ENCODE measurements around the gene DVL1.
A peak's percentile ranks its signal among the peaks of the same experiment; 100 is the strongest.

The DVL1 gene

DNA sequence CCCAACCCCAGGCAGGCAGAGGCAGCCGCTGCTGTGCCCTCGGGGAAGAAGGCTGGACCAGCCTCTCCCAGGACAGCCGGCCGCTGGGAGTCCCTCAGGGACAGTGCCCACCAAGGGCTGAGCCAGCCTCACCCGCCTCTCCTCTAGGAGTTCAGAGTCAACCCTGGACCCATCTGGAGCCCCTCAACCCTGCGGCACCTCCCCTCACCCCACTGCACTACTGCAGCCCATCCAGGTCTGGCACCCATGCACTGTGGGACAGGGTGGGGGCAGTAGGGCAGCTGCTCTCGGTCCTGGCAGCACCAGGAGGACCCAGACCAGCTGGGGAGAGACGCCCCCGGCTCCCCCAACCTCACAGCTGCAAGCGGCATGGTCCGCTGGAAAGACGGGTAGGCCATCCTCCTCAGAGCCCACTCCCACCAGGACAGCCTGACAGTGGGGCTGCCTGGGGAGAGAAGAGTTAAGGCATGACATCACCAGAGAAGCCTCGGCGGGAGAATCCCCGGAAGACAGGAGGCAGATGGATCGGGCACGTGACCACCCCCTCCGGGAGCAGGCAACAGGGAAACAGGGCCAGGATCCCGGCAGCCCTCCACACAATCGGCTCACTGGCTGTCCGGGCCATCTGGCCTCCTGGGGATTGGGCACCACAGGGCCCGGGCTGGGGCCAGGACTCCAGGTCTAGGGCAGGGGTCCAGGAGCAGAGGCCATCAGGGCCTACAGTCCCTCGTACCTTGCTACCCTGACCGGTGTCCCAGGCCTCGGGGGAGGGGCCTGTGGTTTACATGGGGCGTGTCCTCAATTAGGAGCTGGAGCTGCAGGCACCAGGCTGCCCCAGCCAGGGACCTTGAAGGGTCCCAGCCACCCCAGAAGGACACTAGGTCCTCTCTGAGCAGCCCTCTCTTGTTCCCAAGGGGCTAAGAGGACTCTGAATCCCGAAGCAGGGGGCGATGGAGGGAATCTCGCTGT, 44.6 kb downstream of the DVL1 start:
- no peaks in the 10 kb centered on the region for H3K9me3 ChIP-seq (ENCODE audit: severe bottlenecking)
- TF ChIP-seq, protein P1, sequence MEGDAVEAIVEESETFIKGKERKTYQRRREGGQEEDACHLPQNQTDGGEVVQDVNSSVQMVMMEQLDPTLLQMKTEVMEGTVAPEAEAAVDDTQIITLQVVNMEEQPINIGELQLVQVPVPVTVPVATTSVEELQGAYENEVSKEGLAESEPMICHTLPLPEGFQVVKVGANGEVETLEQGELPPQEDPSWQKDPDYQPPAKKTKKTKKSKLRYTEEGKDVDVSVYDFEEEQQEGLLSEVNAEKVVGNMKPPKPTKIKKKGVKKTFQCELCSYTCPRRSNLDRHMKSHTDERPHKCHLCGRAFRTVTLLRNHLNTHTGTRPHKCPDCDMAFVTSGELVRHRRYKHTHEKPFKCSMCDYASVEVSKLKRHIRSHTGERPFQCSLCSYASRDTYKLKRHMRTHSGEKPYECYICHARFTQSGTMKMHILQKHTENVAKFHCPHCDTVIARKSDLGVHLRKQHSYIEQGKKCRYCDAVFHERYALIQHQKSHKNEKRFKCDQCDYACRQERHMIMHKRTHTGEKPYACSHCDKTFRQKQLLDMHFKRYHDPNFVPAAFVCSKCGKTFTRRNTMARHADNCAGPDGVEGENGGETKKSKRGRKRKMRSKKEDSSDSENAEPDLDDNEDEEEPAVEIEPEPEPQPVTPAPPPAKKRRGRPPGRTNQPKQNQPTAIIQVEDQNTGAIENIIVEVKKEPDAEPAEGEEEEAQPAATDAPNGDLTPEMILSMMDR (IDR thresholded peaks at IDR 0.05; ENCODE audit: low read depth, low read length): 0 out of 2 replicates have a peak, but pooled peaks have one; percentile 5
- H3K36me3 ChIP-seq: peaks cover 28% of the 10 kb centered on the region
- H3K27me3 ChIP-seq (ENCODE audit: insufficient read depth, low read depth, severe bottlenecking): no peaks in the 10 kb centered on the region
- peak overlapping the region; percentile 99 for H3K27ac ChIP-seq
- peak overlapping the region; percentile 97 for H3K4me3 ChIP-seq (ENCODE audit: low read depth, low read length)
- DNase-seq: peak; percentile 97

DNA sequence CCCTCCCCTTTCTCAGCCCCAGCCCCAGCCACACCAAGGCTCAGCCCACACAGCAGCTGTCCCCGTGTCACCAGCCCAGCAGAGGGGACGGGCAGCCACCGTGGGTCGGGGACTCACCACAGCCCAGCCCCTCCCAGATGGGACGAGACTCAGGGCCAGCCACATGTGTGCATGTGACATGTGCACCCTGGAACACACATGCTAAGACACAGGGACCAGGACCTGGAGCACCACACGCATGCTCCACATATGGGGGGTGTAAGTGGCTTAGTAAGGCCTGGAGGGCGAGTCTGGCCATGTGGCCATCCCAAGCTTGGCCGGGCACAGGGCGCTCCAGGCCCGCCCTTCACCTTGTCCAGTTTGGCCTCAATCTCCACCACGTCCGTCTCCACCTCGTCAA, 45.5 kb downstream of the DVL1 start:
- Histone ChIP-seq H3K27ac (peak overlapping the region; percentile 99), H3K4me3 (ENCODE audit: low read depth, low read length) (peak overlapping the region; percentile 97), H3K27me3 (ENCODE audit: insufficient read depth, low read depth, severe bottlenecking) (no peaks in the 10 kb centered on the region), H3K9me3 (ENCODE audit: severe bottlenecking) (no peaks in the 10 kb centered on the region), H3K36me3 (peaks cover 24% of the 10 kb centered on the region)
- DNase-seq: peak; percentile 71
- TF ChIP-seq, protein P1 (IDR thresholded peaks at IDR 0.05; ENCODE audit: low read depth, low read length): no peak

DNA sequence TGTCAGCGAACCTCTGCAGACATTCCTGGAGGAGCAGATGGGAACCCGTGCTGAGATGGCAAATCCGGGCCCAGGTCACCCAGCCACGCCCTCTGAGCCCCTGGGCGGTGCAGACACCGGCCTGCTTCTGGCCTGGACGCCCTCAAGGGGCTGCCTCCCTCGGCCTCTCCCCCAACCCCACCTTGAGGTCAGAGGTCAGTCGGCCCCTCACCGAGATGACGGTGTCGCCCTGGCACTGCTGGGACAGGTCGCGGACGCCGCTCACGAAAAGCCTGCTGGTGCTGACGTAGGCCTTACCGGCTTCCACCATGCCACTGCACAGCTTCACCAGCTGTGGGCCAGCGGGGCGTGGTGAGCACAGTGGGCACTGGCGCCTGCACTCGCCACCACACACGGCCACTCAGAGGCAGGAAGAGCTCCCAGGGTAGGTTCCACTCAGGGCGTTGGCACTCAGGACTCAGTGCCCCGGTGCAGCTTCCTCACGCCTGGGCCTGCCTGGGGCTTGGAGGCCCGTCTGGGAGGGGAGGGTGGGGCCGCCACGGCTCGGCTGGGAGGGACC, 46.2 kb downstream of the DVL1 start:
- DNase-seq: peak; percentile 92
- H3K36me3 ChIP-seq: peaks cover 23% of the 10 kb centered on the region
- H3K4me3 ChIP-seq (ENCODE audit: low read depth, low read length): peak overlapping the region; percentile 97
- peak overlapping the region; percentile 99 for H3K27ac ChIP-seq
- TF ChIP-seq, protein P1 (IDR thresholded peaks at IDR 0.05; ENCODE audit: low read depth, low read length): no peak
- no peaks in the 10 kb centered on the region for H3K9me3 ChIP-seq (ENCODE audit: severe bottlenecking)
- no peaks in the 10 kb centered on the region for H3K27me3 ChIP-seq (ENCODE audit: insufficient read depth, low read depth, severe bottlenecking)

DNA sequence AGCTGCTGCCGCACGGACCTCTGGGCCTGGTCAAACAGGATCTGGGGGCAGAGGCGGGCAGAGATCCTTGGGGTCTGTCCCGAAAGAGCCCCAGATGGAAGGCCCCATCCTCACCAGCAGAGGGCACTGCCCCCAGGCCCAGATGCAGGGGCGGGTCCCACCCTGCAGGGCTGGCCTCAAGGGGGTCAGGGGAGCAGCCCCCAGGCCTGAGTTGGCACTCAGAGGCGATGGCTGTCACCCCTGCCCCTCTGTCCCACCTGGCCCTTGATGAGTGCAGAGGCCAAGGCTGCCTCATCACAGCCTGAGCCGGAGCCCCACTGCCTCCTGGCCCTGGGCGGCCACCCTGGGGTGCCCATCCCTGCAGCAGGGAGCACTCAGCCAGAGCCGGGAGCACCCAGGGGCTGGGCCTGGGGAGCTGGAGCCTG, 47.2 kb downstream of the DVL1 start:
- TF ChIP-seq, protein P1 (IDR thresholded peaks at IDR 0.05; ENCODE audit: low read depth, low read length): peak; percentile 77
- Histone ChIP-seq H3K9me3 (ENCODE audit: severe bottlenecking) (no peaks in the 10 kb centered on the region), H3K27me3 (ENCODE audit: insufficient read depth, low read depth, severe bottlenecking) (no peaks in the 10 kb centered on the region), H3K27ac (peak overlapping the region; percentile 99), H3K36me3 (peaks cover 27% of the 10 kb centered on the region), H3K4me3 (ENCODE audit: low read depth, low read length) (no peak overlapping the region)
- peak; percentile 55 for DNase-seq

DNA sequence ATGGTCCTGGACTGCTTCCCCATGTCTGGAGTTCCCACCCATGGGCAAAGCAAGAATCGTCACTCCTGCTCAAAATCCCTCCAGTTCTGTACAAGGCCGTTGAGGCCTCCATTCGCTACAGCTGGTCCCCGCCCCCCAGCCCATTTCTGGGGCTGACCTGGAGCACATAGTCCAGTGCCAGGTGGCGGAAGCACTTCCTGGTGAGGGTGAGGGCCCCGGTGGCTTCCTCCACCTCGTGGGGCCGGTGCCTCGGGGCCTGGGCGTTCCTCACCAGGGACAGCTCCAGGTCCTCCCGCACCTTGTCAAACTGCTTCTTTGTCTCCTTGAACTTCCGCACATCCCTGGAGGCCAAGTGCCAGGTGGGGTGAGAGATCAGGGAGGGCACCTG, 48.9 kb downstream of the DVL1 start:
- TF ChIP-seq, protein P1 (IDR thresholded peaks at IDR 0.05; ENCODE audit: low read depth, low read length): no peak
- peaks cover 36% of the 10 kb centered on the region for H3K36me3 ChIP-seq
- DNase-seq: no peak
- H3K4me3 ChIP-seq (ENCODE audit: low read depth, low read length): no peak overlapping the region
- H3K27me3 ChIP-seq (ENCODE audit: insufficient read depth, low read depth, severe bottlenecking): no peaks in the 10 kb centered on the region
- peak overlapping the region; percentile 88 for H3K27ac ChIP-seq
- no peaks in the 10 kb centered on the region for H3K9me3 ChIP-seq (ENCODE audit: severe bottlenecking)
